Fibroblast of lung (primary cell): ENCODE data around the gene FAM135A. TPM values are rescaled to one million over a fixed set of nuclear protein-coding genes. Genes with fewer than 3 reads are reported as not detected.

Experiments used
- DNase-seq, 2 donors: peaks; one replicate each; pipeline versions ENCODE4 v3.0.0 to v3.0.0-alpha.2; 2010; ENCODE audit warnings: low read depth in 2 of 2
- H2AFZ ChIP-seq: 2 replicates; pipeline ENCODE4 v1.5.1; 2012; ENCODE audit warnings: low read length, control low read depth, inconsistent platforms
- H3K27ac ChIP-seq: 2 replicates; pipeline ENCODE4 v1.5.1; 2011; ENCODE audit warnings: low read length, control low read depth; ENCODE audit not compliant: insufficient read depth
- H3K27me3 ChIP-seq: 2 replicates; pipeline ENCODE4 v1.5.1; 2011; ENCODE audit warnings: mild to moderate bottlenecking, low read length; ENCODE audit not compliant: control insufficient read depth, insufficient read depth
- H3K36me3 ChIP-seq: 2 replicates; pipeline ENCODE4 v1.5.1; 2011; ENCODE audit warnings: low read length; ENCODE audit not compliant: control insufficient read depth, insufficient read depth
- H3K4me1 ChIP-seq: 2 replicates; pipeline ENCODE4 v1.5.1; 2011; ENCODE audit warnings: low read length; ENCODE audit not compliant: control insufficient read depth, insufficient read depth; ENCODE audit errors: extremely low read depth
- H3K4me2 ChIP-seq: 2 replicates; pipeline ENCODE4 v1.5.1; 2011; ENCODE audit warnings: low read length, control low read depth; ENCODE audit not compliant: insufficient read depth; ENCODE audit errors: extremely low read depth
- H3K4me3 ChIP-seq, 4 experiments: fragments of 200-600 bp in 1 of 4; sonication (generic) in 1 of 4; replicated peaks in 1 of 4; 2 replicates each; pipeline ENCODE4 v1.5.1; 2011 to 2016; ENCODE audit warnings: low read length in 4 of 4, low read depth in 3 of 4, mild to moderate bottlenecking in 3 of 4, control low read depth in 2 of 4, inconsistent platforms in 1 of 4, mixed read lengths in 1 of 4; ENCODE audit not compliant: insufficient read depth in 1 of 4; ENCODE audit errors: control extremely low read depth in 1 of 4
- H3K79me2 ChIP-seq: 2 replicates; pipeline ENCODE4 v1.5.1; 2012; ENCODE audit warnings: mild to moderate bottlenecking, low read length, inconsistent platforms; ENCODE audit not compliant: control insufficient read depth, insufficient read depth
- H3K9ac ChIP-seq: 2 replicates; pipeline ENCODE4 v1.5.1; 2011; ENCODE audit warnings: mild to moderate bottlenecking, low read length, control low read depth; ENCODE audit not compliant: insufficient read depth
- H3K9me3 ChIP-seq: 2 replicates; pipeline ENCODE4 v1.5.1; 2012; ENCODE audit warnings: low read depth, low read length; ENCODE audit not compliant: control insufficient read depth, insufficient read depth
- H4K20me1 ChIP-seq: 2 replicates; pipeline ENCODE4 v1.5.1; 2011; ENCODE audit warnings: low read length; ENCODE audit not compliant: control insufficient read depth, insufficient read depth; ENCODE audit errors: extremely low read depth
- CTCF ChIP-seq, 2 donors: IDR thresholded peaks in 1 of 2; conservative IDR thresholded peaks in 1 of 2; 1 replicate in 1 of 2; 2 replicates in 1 of 2; pipeline ENCODE4 v1.5.1; 2011 to 2012; ENCODE audit warnings: low read length in 2 of 2, control low read depth in 1 of 2, inconsistent platforms in 1 of 2, low read depth in 1 of 2, mild to moderate bottlenecking in 1 of 2
- EZH2 ChIP-seq: IDR thresholded peaks from 2 replicates; pipeline ENCODE4 v1.5.1; 2012; ENCODE audit warnings: low read length, control low read depth, mild to moderate bottlenecking; ENCODE audit errors: missing control alignments
- polyA plus RNA-seq, 2 donors: library from polyadenylated mRNA; depleted of rRNA in 1 of 2; stranded (reverse) in 1 of 2; unstranded in 1 of 2; fragments of >200 nt; gene quantifications; 2 replicates each; pipeline ENCODE4 v1.2.1, GENCODE V29; 2011 to 2012; ENCODE audit warnings: missing spikeins in 1 of 2
- total RNA-seq: library from RNA; depleted of rRNA; stranded (reverse); fragments of >200 nt; gene quantifications from 2 replicates; pipeline ENCODE4 v1.2.1, GENCODE V29; 2014

The FAM135A gene
- total and polyA plus RNA-seq, 2 donors (not counting 1 experiment from before 2014, with no cell fraction given), result 7.1 to 10.2 TPM

GRCh38 chr6:70380771-70381416 is 32.4 kb upstream of the FAM135A start:
- H3K9me3 ChIP-seq, result no peaks in the 10 kb centered on the region

GRCh38 chr6:70381417-70381782 is 31.9 kb upstream of the FAM135A start:
- H3K4me2 ChIP-seq, result no peak overlapping the region
- TF ChIP-seq EZH2, result no peak
- no peak for TF ChIP-seq CTCF (conservative IDR thresholded peaks at IDR 0.05 in 1 of 2, IDR thresholded peaks at IDR 0.05 in 1 of 2; ENCODE audit: low read depth in 1 of 2, low read length in 2 of 2)
- no peaks in the 10 kb centered on the region for H3K9me3 ChIP-seq
- H3K79me2 ChIP-seq, result no peaks in the 10 kb centered on the region
- DNase-seq, result no peak
- no peak overlapping the region for H3K27ac ChIP-seq
- H3K4me1 ChIP-seq, result no peaks in the 10 kb centered on the region
- no peaks in the 10 kb centered on the region for H3K27me3 ChIP-seq
- no peak overlapping the region for H2AFZ ChIP-seq
- H3K4me3 ChIP-seq, result no peak overlapping the region
- no peak overlapping the region for H3K9ac ChIP-seq
- no peaks in the 10 kb centered on the region for H4K20me1 ChIP-seq
- H3K36me3 ChIP-seq, result no peaks in the 10 kb centered on the region

More at GRCh38 chr6:70380771-70381416, 32.4 kb upstream of the FAM135A start:
- Histone ChIP-seq H3K27ac (no peak overlapping the region), H3K79me2 (no peaks in the 10 kb centered on the region), H3K36me3 (no peaks in the 10 kb centered on the region), H3K27me3 (no peaks in the 10 kb centered on the region), H3K4me2 (no peak overlapping the region), H2AFZ (no peak overlapping the region), H3K4me3 (no peak overlapping the region), H4K20me1 (no peaks in the 10 kb centered on the region), H3K4me1 (no peaks in the 10 kb centered on the region), H3K9ac (no peak overlapping the region)
- no peak for DNase-seq
- TF ChIP-seq CTCF (conservative IDR thresholded peaks at IDR 0.05 in 1 of 2, IDR thresholded peaks at IDR 0.05 in 1 of 2; ENCODE audit: low read depth in 1 of 2, low read length in 2 of 2), result no peak
- no peak for TF ChIP-seq EZH2

GRCh38 chr6:70385901-70386300 is 27.4 kb upstream of the FAM135A start:
- no peaks in the 10 kb centered on the region for H4K20me1 ChIP-seq
- no peak for TF ChIP-seq CTCF (conservative IDR thresholded peaks at IDR 0.05 in 1 of 2, IDR thresholded peaks at IDR 0.05 in 1 of 2; ENCODE audit: low read depth in 1 of 2, low read length in 2 of 2)
- no peak for TF ChIP-seq EZH2
- no peaks in the 10 kb centered on the region for H3K36me3 ChIP-seq
- DNase-seq, result no peak
- H3K4me3 ChIP-seq, result no peak overlapping the region
- no peak overlapping the region for H2AFZ ChIP-seq
- no peak overlapping the region for H3K9ac ChIP-seq
- H3K9me3 ChIP-seq, result no peaks in the 10 kb centered on the region
- H3K27me3 ChIP-seq, result no peaks in the 10 kb centered on the region
- H3K27ac ChIP-seq, result no peak overlapping the region
- H3K4me1 ChIP-seq, result no peaks in the 10 kb centered on the region
- no peaks in the 10 kb centered on the region for H3K79me2 ChIP-seq
- no peak overlapping the region for H3K4me2 ChIP-seq
